Nucleus accumbens (tissue), 56 donors: Measurements from ENCODE around the gene CDADC1.
"Not testable (repeated sequence)": the region's sequence is repeated elsewhere in the genome, so short reads cannot be mapped to it uniquely, and the experiment has no call there.

Experiments used
- DNase-seq, 56 donors: peaks; one replicate each; lab custom pipeline; 2025; lab: John Stamatoyannopoulos, UW

Gene CDADC1

GRCh38 chr13:49292742-49293486 lies 45.2 kb downstream of the CDADC1 start:
- peak in 32 of 56 donors; percentile 14 to 89 (median 40) for DNase-seq

- DNase-seq = not testable (repeated sequence)
These were observed 47.0 kb downstream of the CDADC1 start for GRCh38 chr13:49294723-49295122.

GRCh38 chr13:49295244-49295643 lies 47.5 kb downstream of the CDADC1 start:
- peak in 5 of 56 donors; percentile 13 to 37 (median 23) for DNase-seq

GRCh38 chr13:49296659-49297058 lies 48.9 kb downstream of the CDADC1 start:
- no peak for DNase-seq

GRCh38 chr13:49297338-49297737 lies 49.6 kb downstream of the CDADC1 start:
- DNase-seq = no peak

GRCh38 chr13:49298416-49298815 lies 50.7 kb downstream of the CDADC1 start:
- no peak for DNase-seq

DNA sequence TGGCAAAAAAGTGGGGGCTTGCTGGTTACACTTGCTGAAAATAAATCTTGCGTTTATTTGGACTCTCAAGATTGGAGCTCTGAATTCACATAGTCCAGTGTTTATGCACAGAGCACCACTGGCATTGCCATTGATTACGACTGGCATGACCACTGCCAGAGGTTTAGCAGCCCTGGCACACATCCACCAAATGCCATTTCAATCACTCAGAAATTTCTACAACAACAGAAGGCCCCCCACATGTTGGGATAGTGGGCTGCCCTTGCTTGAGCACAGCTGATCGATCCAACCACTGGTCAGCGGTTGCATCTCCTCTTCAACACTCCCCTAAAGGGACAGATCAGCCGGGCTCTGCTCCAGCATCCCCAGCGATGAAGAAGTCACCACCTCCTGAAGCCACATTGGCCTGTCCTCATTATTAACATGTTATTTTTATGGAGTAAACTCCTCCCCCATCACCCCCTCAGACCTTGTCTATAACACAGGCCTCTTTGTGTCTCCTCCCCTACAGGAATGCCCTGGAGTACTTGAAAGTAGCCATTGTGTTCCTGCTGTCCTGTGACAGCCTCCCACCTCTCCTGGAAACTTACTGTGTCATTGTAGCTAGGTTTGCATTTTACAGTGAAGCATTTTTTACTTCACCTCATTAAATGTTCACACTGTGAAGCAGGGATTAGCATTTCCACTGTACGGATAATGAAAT lies 51.3 kb downstream of the CDADC1 start:
- peak in 3 of 56 donors; percentile 16 to 52 (median 33) for DNase-seq

DNA sequence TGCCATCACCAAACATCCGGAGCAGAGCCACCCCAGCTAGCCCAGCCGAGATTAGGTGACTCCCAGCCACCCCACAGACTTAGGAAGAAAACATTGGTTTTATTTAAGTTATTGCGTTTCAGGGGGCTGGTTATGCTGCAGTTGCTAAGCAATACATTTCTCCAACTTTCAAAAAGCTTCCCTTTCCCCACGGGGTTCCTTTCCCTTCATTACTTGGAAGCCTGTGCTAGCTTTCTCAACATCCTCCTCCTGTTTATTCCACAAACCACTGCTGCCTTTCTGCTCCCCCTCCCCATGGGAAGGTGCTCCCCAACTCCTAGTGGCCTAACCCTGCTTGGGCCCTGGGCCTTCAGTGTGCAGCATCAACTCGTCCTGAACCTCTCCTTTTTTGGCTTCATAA lies 52.6 kb downstream of the CDADC1 start:
- peak in 1 of 56 donors; percentile 13 for DNase-seq

GRCh38 chr13:49300739-49301589 lies 53.2 kb downstream of the CDADC1 start:
- peak in 42 of 56 donors; percentile 17 to 82 (median 46) for DNase-seq

GRCh38 chr13:49302222-49302621 lies 54.5 kb downstream of the CDADC1 start:
- DNase-seq = no peak

DNA sequence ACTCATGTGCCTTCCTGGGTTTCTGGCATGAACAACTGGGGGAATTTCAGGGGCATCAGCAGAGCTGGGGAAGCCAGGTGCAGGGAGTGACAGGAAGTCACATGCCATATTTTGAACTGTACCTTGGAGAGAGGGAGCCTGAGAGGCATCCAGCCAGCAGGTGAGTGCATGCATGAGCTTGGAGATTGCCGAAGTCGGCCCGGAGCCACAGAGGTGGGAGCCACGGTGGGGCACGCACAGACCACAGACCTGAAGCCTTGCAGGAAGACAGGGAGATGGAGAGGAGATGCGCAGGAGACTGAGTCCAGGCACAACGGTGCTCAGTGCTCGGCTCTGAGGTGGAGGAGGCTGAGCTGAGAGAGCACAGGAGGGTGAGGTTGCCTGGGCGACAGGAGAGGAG lies 55.1 kb downstream of the CDADC1 start:
- no peak for DNase-seq

- DNase-seq = peak in 19 of 56 donors; percentile 9 to 65 (median 36)
These were observed 56.0 kb downstream of the CDADC1 start for GRCh38 chr13:49303533-49304252.

DNA sequence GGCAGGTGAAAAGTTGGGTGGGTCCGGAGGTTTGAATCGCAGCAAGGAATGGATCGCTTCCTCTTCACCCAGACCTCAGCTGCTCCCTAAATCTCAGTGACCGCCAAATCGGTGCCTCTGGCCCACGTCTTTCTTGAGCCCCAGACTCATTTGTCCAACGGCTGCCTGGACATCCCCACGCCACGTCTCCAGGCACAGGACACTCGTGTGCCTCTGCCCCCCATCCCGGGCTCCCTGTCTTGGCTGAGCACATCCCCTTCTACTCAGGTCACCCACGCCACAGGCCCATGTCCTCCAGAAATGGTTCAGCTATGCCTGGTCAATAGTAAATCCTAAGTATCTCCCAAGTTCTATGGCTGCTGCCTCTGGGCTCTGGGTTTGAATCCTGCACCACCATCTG lies 56.6 kb downstream of the CDADC1 start:
- no peak for DNase-seq

DNA sequence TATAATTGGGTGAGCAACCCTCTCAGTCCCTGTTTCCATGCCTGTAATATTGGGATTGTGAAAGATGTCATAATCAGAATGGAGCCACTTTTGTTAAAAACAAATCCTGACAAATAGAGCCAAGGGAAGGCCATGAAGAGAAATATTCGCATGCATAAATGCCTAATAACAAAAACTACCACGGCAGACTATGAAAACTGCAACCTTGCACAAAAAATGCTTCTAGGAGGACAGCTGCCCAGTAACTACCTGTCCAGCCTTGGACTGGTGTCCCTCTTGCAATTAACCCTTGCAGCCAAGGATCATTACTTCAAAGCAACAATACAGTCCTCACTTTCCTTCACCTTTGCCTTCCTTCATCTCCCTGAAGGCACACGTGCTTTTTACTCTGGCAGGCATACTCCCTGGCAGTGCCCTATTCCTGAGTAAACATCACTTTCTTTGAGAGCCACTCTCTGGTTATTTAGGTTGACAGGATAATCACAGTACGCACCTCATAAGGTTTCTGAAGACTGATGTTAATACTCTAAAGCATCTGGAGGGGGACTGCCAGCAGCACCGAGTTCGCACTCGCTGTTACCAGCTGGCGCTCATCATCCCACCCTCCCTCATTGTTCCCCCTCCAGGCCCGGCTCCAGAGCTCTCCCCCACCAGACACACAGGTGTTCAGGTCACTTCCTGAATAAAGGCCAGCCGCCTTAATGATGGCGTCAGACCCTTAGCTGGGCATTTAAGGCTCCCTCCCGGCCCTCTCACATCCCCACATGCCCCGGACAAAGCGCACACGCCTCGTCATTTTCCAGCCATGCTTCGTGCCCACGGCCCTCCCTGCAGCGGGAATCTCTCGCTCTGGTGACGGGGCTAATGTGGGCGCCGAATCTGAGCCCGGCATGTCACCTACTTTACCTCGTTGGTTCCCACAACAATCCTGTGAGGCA lies 57.3 kb downstream of the CDADC1 start:
- no peak for DNase-seq

DNA sequence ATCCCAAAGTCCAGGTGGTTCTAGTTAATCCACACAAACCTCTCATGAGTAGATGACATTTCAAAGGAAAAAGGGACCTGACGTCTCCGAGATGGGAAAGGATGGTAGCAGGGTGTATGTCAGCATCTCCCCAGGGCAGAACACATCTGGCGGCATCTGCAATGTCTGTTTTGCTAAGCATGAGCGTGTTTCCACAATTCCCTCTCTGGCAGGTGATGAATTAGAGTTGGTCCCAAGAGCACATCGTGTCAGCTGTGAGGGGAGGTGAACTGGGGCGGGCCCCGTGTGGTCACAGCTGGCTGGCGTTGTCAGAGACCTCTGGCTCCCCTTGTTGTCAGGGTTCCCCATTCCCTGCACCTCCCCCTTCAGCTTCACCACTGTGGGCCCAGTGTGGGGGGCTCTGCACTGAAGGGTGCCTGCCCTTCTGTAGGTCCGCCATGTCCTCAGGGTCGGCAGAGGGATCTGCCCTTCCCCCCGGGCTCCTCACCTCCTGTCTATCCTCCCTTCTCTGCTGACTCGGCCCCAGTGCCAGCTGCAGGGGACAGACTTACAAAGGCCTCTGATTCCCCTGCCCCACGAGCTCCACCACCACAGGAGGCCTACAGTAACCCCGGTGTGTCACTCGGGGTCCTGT lies 58.2 kb downstream of the CDADC1 start:
- DNase-seq = no peak

GRCh38 chr13:49307365-49307764 lies 59.6 kb downstream of the CDADC1 start:
- DNase-seq = no peak

DNA sequence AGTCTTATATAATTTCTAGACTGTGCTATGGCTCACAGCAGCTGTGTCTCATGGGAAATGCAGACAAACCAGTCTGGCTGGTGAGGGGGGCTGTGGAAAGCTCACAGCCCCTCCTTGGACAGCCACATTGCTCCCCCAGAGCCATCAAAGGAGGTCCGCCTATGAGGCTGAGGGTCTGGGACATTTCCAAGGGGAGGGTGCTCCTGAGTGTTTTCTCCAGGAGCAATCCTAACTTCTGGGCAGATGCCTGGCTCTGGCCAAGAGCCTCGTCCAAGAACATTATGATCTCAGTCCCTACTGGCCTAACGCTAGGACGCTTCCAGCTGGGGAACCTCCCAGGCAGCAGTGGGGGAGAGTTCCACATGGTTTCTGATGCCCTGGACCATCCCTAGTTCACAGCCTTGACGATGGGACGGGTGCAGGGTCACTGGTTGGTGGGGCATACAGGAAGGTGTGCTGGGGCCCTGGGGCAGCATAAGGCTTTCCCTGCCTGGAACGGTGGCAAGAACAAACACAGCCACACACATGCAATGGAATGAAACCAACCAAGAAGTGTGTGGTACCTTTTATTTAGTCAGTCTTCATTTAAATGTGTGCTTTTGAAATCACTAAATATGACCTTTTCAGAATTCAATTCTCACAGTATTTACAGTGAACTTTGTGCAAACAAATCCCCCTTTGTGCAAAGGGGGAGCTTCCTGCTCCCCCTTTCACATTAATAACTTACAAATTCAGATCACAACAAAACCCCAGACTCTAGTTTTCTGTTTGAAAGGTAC lies 60.6 kb downstream of the CDADC1 start:
- peak in 48 of 56 donors; percentile 29 to 85 (median 60) for DNase-seq

GRCh38 chr13:49308921-49309408 lies 61.2 kb downstream of the CDADC1 start:
- peak in 8 of 56 donors; percentile 9 to 49 (median 26) for DNase-seq
